ENCODE results near the gene NIP7. TPM values are rescaled to one million over a fixed set of nuclear protein-coding genes. Genes with fewer than 3 reads are reported as not detected.

The NIP7 gene
- 23.4 TPM for polyA plus RNA-seq (2012; ENCODE audit: insufficient read length, low read depth)

GRCh38 chr16:69339289-69340094 is at the start of gene NIP7, which contains the start of gene COG8:
Gene NIP7 (plus strand): TSS chr16:69339772. CDS start chr16:69339830, 58 bp downstream.
Gene COG8 (minus strand): TSS chr16:69339564. CDS start chr16:69339552, 12 bp downstream.
- TF ChIP-seq POLR2AphosphoS5 (IDR thresholded peaks at IDR 0.05; ENCODE audit: low read depth, low read length) (peak; percentile 79), SIN3A (IDR thresholded peaks at IDR 0.05; ENCODE audit: borderline replicate concordance, insufficient read depth, low read length) (no peak; the same call in 1 of the 2 replicates), TAF1 (IDR thresholded peaks at IDR 0.05; ENCODE audit: borderline replicate concordance, insufficient read depth, low read length) (peak; percentile 98), FOXP2 (optimal IDR thresholded peaks at IDR 0.05; ENCODE audit: borderline replicate concordance, extremely low read depth, extremely low read length, insufficient read depth) (peak; percentile 50)
- TF ChIP-seq, protein P1, sequence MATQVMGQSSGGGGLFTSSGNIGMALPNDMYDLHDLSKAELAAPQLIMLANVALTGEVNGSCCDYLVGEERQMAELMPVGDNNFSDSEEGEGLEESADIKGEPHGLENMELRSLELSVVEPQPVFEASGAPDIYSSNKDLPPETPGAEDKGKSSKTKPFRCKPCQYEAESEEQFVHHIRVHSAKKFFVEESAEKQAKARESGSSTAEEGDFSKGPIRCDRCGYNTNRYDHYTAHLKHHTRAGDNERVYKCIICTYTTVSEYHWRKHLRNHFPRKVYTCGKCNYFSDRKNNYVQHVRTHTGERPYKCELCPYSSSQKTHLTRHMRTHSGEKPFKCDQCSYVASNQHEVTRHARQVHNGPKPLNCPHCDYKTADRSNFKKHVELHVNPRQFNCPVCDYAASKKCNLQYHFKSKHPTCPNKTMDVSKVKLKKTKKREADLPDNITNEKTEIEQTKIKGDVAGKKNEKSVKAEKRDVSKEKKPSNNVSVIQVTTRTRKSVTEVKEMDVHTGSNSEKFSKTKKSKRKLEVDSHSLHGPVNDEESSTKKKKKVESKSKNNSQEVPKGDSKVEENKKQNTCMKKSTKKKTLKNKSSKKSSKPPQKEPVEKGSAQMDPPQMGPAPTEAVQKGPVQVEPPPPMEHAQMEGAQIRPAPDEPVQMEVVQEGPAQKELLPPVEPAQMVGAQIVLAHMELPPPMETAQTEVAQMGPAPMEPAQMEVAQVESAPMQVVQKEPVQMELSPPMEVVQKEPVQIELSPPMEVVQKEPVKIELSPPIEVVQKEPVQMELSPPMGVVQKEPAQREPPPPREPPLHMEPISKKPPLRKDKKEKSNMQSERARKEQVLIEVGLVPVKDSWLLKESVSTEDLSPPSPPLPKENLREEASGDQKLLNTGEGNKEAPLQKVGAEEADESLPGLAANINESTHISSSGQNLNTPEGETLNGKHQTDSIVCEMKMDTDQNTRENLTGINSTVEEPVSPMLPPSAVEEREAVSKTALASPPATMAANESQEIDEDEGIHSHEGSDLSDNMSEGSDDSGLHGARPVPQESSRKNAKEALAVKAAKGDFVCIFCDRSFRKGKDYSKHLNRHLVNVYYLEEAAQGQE (IDR thresholded peaks at IDR 0.05; ENCODE audit: insufficient read depth in 1 of 2, low read depth in 2 of 2, low read length in 2 of 2) = no peak

DNA sequence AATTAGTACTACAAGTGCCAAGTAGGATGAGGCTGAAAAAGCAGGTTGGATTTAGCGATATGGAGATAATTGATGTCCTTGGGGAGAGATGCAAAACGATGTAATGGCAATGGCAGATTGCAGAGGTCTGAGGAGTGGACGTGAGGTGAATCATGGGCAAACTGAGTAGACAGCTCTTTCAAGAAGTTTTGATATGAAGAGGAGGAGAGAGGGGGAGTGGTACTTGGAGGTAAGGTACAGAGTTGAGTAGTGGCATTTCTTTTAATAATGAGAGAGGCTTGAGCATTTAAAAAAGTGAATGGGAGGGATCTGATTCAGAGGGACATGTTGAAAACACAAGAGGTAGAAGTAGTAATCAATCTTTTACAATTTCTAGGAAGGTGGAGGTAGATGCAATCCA is 46.2 kb upstream of the NIP7 start:
- no peak for TF ChIP-seq TAF1 (IDR thresholded peaks at IDR 0.05; ENCODE audit: borderline replicate concordance, insufficient read depth, low read length)
- TF ChIP-seq, protein P1 (IDR thresholded peaks at IDR 0.05; ENCODE audit: insufficient read depth in 1 of 2, low read depth in 2 of 2, low read length in 2 of 2) = no peak
- no peak for TF ChIP-seq POLR2AphosphoS5 (IDR thresholded peaks at IDR 0.05; ENCODE audit: low read depth, low read length)
- TF ChIP-seq SIN3A (IDR thresholded peaks at IDR 0.05; ENCODE audit: borderline replicate concordance, insufficient read depth, low read length) = no peak
- no peak for TF ChIP-seq FOXP2 (optimal IDR thresholded peaks at IDR 0.05; ENCODE audit: borderline replicate concordance, extremely low read depth, extremely low read length, insufficient read depth)

- TF ChIP-seq TAF1 (IDR thresholded peaks at IDR 0.05; ENCODE audit: borderline replicate concordance, insufficient read depth, low read length) (no peak), FOXP2 (optimal IDR thresholded peaks at IDR 0.05; ENCODE audit: borderline replicate concordance, extremely low read depth, extremely low read length, insufficient read depth) (no peak), SIN3A (IDR thresholded peaks at IDR 0.05; ENCODE audit: borderline replicate concordance, insufficient read depth, low read length) (no peak), POLR2AphosphoS5 (IDR thresholded peaks at IDR 0.05; ENCODE audit: low read depth, low read length) (no peak)
- TF ChIP-seq, protein P1 (IDR thresholded peaks at IDR 0.05; ENCODE audit: insufficient read depth in 1 of 2, low read depth in 2 of 2, low read length in 2 of 2) = no peak
These were observed 45.5 kb upstream of the NIP7 start for GRCh38 chr16:69294051-69294450.

DNA sequence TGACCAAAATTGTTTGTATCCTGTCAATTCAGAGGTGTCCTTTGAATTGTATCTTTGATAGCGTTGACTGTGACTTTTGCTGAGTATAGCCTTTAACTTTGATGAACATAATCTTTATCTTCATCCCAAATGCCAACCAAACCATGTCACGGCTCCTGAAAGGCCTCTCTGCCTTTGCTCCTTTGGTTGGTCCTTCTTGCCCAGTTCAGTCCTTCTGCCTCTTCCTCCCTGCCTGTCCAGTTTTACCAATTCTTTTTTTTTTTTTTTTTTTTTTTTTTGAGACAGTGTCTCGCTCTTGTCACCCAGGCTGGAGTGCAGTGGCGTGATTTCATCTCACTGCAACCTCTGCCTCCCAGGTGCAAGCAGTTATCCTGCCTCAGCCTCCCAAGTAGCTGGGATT is 41.3 kb upstream of the NIP7 start:
- no peak for TF ChIP-seq POLR2AphosphoS5 (IDR thresholded peaks at IDR 0.05; ENCODE audit: low read depth, low read length)
- TF ChIP-seq, protein P1 (IDR thresholded peaks at IDR 0.05; ENCODE audit: insufficient read depth in 1 of 2, low read depth in 2 of 2, low read length in 2 of 2) = no peak
- TF ChIP-seq SIN3A (IDR thresholded peaks at IDR 0.05; ENCODE audit: borderline replicate concordance, insufficient read depth, low read length) = no peak
- TF ChIP-seq TAF1 (IDR thresholded peaks at IDR 0.05; ENCODE audit: borderline replicate concordance, insufficient read depth, low read length) = no peak
- TF ChIP-seq FOXP2 (optimal IDR thresholded peaks at IDR 0.05; ENCODE audit: borderline replicate concordance, extremely low read depth, extremely low read length, insufficient read depth) = no peak

Measured in PFSK-1 (cell line).